Measurements from ENCODE around the gene ZDHHC3. TPM values are rescaled to one million over a fixed set of nuclear protein-coding genes. Genes with fewer than 3 reads are reported as not detected.

The ZDHHC3 gene
- polyA plus RNA-seq, 1 donor = 77.2 TPM

DNA sequence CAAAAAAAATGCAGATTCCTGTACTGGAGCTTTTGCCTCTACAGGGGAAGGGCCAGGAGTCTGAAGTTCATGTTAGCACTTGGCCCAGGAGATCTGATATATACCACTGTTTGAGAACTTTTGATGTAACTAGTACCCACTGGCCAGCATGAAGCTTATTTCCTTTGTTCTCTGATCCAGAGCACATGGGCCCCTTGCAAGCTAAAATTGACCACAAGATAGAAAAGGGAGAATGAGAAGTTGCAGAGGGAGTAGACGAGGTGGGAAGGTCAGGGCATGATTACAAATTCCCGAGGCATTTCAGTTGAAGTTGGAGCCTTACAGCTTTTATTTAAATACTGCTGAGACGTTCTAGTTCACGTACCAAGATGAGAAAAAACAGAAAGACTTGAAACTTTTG, 73.3 kb downstream of the ZDHHC3 start:
- no peaks in the 10 kb centered on the region for H3K36me3 ChIP-seq (ENCODE audit: control insufficient read depth, insufficient read depth, low read length)
- no peak overlapping the region for H3K27ac ChIP-seq (ENCODE audit: low read length)
- H3K4me1 ChIP-seq (ENCODE audit: control insufficient read depth, insufficient read depth, low read length) = no peaks in the 10 kb centered on the region
- no peak overlapping the region for H3K4me3 ChIP-seq (ENCODE audit: low read length)
- no CpG with 5 or more reads among the region's 4 CpGs for WGBS (ENCODE audit: insufficient coverage, low lambda C conversion rate)
- H3K27me3 ChIP-seq (ENCODE audit: control insufficient read depth, insufficient read depth, low read length) = peaks cover 12% of the 10 kb centered on the region
- no peak for DNase-seq
- no peaks in the 10 kb centered on the region for H3K9me3 ChIP-seq (ENCODE audit: control insufficient read depth, low read depth, low read length)

DNA sequence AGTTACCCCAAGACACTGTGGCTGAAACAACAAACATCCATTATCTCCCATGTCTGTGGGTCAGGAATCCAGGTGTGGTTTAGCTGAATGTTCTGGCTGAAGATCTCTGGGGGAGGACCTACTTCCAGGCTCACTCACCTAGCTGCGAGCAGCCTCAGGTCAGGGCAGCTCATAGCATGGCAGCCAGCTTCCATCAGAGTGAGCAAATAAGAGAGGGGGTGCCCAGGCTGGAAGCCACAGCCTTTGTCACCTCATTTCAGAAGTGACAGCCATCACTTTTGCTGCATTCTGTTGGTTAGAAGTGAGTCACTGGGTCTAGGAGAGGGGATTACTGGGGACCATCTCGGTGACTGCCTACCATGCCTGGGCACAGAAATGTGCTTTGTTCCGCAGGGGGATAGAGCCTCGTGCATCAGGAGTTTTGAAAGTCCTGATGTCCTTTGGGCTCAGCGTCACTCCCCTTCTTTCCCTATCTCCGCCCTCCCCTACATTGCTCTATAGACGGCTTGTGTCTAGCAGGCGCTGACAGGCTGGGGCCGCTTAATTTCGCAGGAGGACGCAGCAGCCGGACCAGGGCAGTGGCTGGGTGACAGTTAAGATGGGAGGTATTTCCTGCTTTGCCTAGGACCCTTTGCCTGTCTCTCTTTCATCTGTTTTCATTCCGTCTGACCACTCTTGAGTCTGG, 76.1 kb downstream of the ZDHHC3 start:
- Histone ChIP-seq H3K27me3 (ENCODE audit: control insufficient read depth, insufficient read depth, low read length) (peaks cover 12% of the 10 kb centered on the region), H3K36me3 (ENCODE audit: control insufficient read depth, insufficient read depth, low read length) (no peaks in the 10 kb centered on the region), H3K4me1 (ENCODE audit: control insufficient read depth, insufficient read depth, low read length) (no peaks in the 10 kb centered on the region), H3K27ac (ENCODE audit: low read length) (no peak overlapping the region), H3K9me3 (ENCODE audit: control insufficient read depth, low read depth, low read length) (no peaks in the 10 kb centered on the region), H3K4me3 (ENCODE audit: low read length) (no peak overlapping the region)
- DNase-seq = no peak
- no CpG with 5 or more reads among the region's 13 CpGs for WGBS (ENCODE audit: insufficient coverage, low lambda C conversion rate)

DNA sequence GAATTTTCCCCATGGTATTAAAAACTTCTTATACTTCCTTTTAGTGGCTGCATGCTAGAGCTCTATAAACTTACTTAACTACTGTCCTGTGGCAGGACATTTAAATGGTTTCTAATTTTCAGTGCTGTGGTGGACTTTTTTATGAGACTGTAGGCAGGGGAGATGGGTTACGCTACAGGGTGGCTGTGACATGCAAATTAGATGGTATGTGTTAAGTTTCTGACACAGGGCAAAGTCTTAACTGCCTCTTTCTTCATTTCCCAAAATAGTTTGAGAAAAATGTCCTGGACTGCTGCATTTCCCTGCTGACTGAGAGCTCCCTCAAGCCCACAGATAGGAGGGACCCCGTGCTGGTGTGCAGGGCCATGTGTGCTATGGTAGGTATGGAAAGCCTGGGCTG, 79.5 kb downstream of the ZDHHC3 start:
- no CpG with 5 or more reads among the region's 2 CpGs for WGBS (ENCODE audit: insufficient coverage, low lambda C conversion rate)

DNA sequence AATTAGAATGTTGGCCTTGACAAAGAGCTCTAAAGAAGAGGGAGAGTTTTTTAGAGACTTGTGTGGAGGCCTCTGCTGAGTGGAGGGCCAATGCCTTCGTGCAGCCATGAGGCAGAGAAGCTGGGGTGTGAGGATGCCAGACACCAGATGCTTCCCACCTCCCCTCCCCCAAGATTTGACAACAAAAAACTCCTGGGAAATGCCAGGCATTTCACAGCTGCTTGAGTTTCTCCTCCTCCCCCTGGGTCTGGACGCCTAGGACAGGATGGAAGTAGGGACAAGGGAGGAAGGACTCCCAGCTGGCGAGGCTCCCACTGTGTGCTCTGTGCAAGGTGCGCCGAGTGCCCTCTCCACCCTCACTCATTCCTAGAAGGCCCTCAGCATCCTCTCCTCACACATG, 81.5 kb downstream of the ZDHHC3 start:
- no peak for DNase-seq
- no peaks in the 10 kb centered on the region for H3K4me1 ChIP-seq (ENCODE audit: control insufficient read depth, insufficient read depth, low read length)
- no peaks in the 10 kb centered on the region for H3K36me3 ChIP-seq (ENCODE audit: control insufficient read depth, insufficient read depth, low read length)
- H3K9me3 ChIP-seq (ENCODE audit: control insufficient read depth, low read depth, low read length) = no peaks in the 10 kb centered on the region
- H3K4me3 ChIP-seq (ENCODE audit: low read length) = no peak overlapping the region
- no peak overlapping the region for H3K27ac ChIP-seq (ENCODE audit: low read length)
- H3K27me3 ChIP-seq (ENCODE audit: control insufficient read depth, insufficient read depth, low read length) = peaks cover 5% of the 10 kb centered on the region
- no CpG with 5 or more reads among the region's 5 CpGs for WGBS (ENCODE audit: insufficient coverage, low lambda C conversion rate)

More for the DNA sequence above, 79.5 kb downstream of the ZDHHC3 start:
- Histone ChIP-seq H3K4me1 (ENCODE audit: control insufficient read depth, insufficient read depth, low read length) (no peaks in the 10 kb centered on the region), H3K36me3 (ENCODE audit: control insufficient read depth, insufficient read depth, low read length) (no peaks in the 10 kb centered on the region), H3K9me3 (ENCODE audit: control insufficient read depth, low read depth, low read length) (no peaks in the 10 kb centered on the region), H3K4me3 (ENCODE audit: low read length) (no peak overlapping the region), H3K27me3 (ENCODE audit: control insufficient read depth, insufficient read depth, low read length) (peaks cover 12% of the 10 kb centered on the region), H3K27ac (ENCODE audit: low read length) (no peak overlapping the region)
- no peak for DNase-seq

DNA sequence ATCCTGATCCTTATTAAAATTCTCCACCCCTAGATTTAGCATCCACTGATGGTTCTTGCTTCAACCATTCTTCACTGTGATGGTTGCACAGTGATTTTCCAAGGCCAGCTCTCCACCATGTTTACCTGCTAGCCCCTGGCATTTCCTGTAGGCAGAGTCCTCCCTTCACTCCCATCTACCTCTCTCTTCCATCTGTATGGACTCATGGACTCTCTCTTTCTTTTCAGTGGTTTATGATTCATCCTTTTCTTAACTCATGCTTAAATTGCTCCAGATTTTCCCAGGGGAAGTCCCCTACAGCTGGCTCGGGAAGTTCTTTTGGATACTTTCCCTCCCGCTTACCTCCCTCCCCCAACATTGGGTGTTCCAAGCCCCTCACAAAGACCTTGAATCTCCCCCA, 82.9 kb downstream of the ZDHHC3 start:
- no peak for DNase-seq
- no peak overlapping the region for H3K4me3 ChIP-seq (ENCODE audit: low read length)
- H3K36me3 ChIP-seq (ENCODE audit: control insufficient read depth, insufficient read depth, low read length) = no peaks in the 10 kb centered on the region
- no peaks in the 10 kb centered on the region for H3K9me3 ChIP-seq (ENCODE audit: control insufficient read depth, low read depth, low read length)
- WGBS (ENCODE audit: insufficient coverage, low lambda C conversion rate) = no CpG with 5 or more reads among the region's 2 CpGs
- no peaks in the 10 kb centered on the region for H3K4me1 ChIP-seq (ENCODE audit: control insufficient read depth, insufficient read depth, low read length)
- no peaks in the 10 kb centered on the region for H3K27me3 ChIP-seq (ENCODE audit: control insufficient read depth, insufficient read depth, low read length)
- no peak overlapping the region for H3K27ac ChIP-seq (ENCODE audit: low read length)

DNA sequence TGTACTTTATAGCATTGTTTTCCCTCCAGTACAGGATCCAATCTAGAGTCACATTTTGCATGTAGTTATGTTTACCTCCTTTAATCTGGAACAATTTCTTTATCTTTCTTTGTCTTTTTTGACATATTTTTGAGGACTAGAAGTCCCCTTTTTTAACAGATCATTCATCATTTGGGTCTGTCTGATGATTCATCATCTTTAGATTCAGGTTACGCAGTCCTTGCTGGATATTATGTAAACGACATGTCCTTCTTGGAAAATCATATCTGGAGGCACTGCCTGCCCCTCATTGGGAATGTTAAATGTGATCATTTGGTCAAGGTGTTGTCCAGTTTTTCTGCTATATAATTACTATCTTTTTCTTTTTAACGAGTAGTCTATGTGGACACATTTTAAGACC, 83.3 kb downstream of the ZDHHC3 start:
- no peak for DNase-seq
- H3K27me3 ChIP-seq (ENCODE audit: control insufficient read depth, insufficient read depth, low read length) = no peaks in the 10 kb centered on the region
- H3K4me3 ChIP-seq (ENCODE audit: low read length) = no peak overlapping the region
- no peaks in the 10 kb centered on the region for H3K36me3 ChIP-seq (ENCODE audit: control insufficient read depth, insufficient read depth, low read length)
- WGBS (ENCODE audit: insufficient coverage, low lambda C conversion rate) = 100% methylated on average over 1 of the region's 3 CpGs
- no peaks in the 10 kb centered on the region for H3K4me1 ChIP-seq (ENCODE audit: control insufficient read depth, insufficient read depth, low read length)
- no peaks in the 10 kb centered on the region for H3K9me3 ChIP-seq (ENCODE audit: control insufficient read depth, low read depth, low read length)
- no peak overlapping the region for H3K27ac ChIP-seq (ENCODE audit: low read length)

DNA sequence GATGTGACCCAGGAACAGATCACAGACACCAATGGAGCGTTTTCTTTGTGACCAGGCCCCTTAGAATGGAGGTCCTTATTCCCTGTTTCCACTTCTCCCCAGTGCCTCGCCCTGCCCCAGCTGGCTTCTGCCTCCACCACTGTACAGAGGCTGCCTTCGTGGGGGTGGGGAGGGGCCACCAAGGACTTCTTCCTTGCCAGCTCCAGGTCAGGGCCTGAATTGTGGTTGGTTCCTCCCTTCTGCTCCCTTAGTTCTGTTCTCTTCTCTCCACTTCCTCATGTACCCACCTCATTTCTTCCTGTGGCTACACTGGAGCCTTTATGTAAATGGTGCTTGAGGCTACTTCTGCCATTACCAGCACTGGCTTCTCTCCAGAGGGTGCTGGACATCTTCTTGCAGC, 85.1 kb downstream of the ZDHHC3 start:
- Histone ChIP-seq H3K9me3 (ENCODE audit: control insufficient read depth, low read depth, low read length) (no peaks in the 10 kb centered on the region), H3K4me1 (ENCODE audit: control insufficient read depth, insufficient read depth, low read length) (no peaks in the 10 kb centered on the region), H3K27me3 (ENCODE audit: control insufficient read depth, insufficient read depth, low read length) (no peaks in the 10 kb centered on the region), H3K4me3 (ENCODE audit: low read length) (no peak overlapping the region), H3K36me3 (ENCODE audit: control insufficient read depth, insufficient read depth, low read length) (no peaks in the 10 kb centered on the region), H3K27ac (ENCODE audit: low read length) (no peak overlapping the region)
- no peak for DNase-seq
- no CpG with 5 or more reads among the region's 3 CpGs for WGBS (ENCODE audit: insufficient coverage, low lambda C conversion rate)

DNA sequence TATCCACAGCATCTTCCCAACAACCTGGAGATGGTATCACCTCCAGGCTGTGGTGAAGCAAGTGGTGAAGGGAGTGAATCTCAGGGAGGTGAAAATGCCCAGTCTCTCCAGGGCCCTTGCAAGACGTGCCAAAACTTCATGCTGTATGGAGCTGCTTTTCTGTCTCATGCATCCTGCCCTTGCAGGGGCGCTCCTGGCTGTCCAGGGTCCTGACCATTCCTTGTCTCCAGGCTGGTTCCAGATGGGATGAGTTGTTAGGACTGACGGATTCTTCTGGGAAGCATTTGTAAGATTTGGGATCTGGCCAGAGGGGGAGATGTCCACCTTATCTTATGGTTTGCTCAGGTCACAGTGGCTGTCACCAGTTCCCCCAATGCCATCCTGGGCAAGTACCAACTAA, 85.7 kb downstream of the ZDHHC3 start:
- H3K4me1 ChIP-seq (ENCODE audit: control insufficient read depth, insufficient read depth, low read length) = no peaks in the 10 kb centered on the region
- WGBS (ENCODE audit: insufficient coverage, low lambda C conversion rate) = 80% methylated on average over 1 of the region's 3 CpGs
- H3K27me3 ChIP-seq (ENCODE audit: control insufficient read depth, insufficient read depth, low read length) = peaks cover 3% of the 10 kb centered on the region
- no peak overlapping the region for H3K27ac ChIP-seq (ENCODE audit: low read length)
- H3K9me3 ChIP-seq (ENCODE audit: control insufficient read depth, low read depth, low read length) = no peaks in the 10 kb centered on the region
- no peaks in the 10 kb centered on the region for H3K36me3 ChIP-seq (ENCODE audit: control insufficient read depth, insufficient read depth, low read length)
- DNase-seq = no peak
- no peak overlapping the region for H3K4me3 ChIP-seq (ENCODE audit: low read length)

DNA sequence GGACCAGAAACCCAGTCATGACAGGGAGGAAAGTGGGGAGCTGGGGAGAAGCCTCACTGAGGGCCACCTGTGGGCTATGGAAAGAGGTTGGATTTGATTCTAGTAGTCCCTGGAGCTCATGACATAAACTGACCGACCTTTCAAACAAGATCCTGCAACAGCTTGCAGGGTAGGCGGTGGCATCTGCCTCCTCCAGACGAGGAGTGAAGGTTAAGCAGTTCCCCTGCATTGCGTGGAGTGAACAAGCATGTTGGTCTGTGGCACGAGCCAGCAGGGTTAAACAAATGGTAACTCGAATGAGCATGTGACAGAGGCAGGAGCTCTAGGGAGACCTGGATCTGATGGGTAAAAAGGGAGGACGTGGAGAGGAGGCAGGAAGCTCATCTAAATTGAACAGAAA, 88.9 kb downstream of the ZDHHC3 start:
- no peaks in the 10 kb centered on the region for H3K9me3 ChIP-seq (ENCODE audit: control insufficient read depth, low read depth, low read length)
- H3K36me3 ChIP-seq (ENCODE audit: control insufficient read depth, insufficient read depth, low read length) = no peaks in the 10 kb centered on the region
- peaks cover 6% of the 10 kb centered on the region for H3K27me3 ChIP-seq (ENCODE audit: control insufficient read depth, insufficient read depth, low read length)
- H3K27ac ChIP-seq (ENCODE audit: low read length) = no peak overlapping the region
- no peak for DNase-seq
- no peak overlapping the region for H3K4me3 ChIP-seq (ENCODE audit: low read length)
- H3K4me1 ChIP-seq (ENCODE audit: control insufficient read depth, insufficient read depth, low read length) = no peaks in the 10 kb centered on the region
- WGBS (ENCODE audit: insufficient coverage, low lambda C conversion rate) = 33% methylated on average over 1 of the region's 7 CpGs

DNA sequence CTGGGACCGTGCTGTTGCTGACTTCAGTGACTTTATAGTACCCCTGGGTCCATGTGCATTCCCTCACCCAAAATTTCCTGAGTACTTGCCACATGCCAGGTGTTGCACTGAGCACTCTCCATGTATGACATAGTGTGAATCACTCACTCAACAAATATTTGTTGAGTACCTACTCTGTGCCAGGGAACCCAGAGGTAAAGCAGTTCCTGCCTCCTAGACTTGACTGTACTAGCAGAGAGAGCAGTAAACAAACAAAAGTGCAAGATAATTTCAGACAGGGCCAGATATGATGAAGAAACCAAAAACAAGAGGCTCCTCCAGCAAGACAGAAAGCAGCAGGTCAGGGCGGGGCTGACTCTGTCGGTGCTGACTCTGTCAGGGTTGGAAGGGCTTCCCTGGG, 89.4 kb downstream of the ZDHHC3 start:
- no peak overlapping the region for H3K27ac ChIP-seq (ENCODE audit: low read length)
- no peak overlapping the region for H3K4me3 ChIP-seq (ENCODE audit: low read length)
- H3K4me1 ChIP-seq (ENCODE audit: control insufficient read depth, insufficient read depth, low read length) = no peaks in the 10 kb centered on the region
- H3K9me3 ChIP-seq (ENCODE audit: control insufficient read depth, low read depth, low read length) = no peaks in the 10 kb centered on the region
- no peak for DNase-seq
- WGBS (ENCODE audit: insufficient coverage, low lambda C conversion rate) = no CpG with 5 or more reads among the region's 3 CpGs
- peaks cover 6% of the 10 kb centered on the region for H3K27me3 ChIP-seq (ENCODE audit: control insufficient read depth, insufficient read depth, low read length)
- H3K36me3 ChIP-seq (ENCODE audit: control insufficient read depth, insufficient read depth, low read length) = no peaks in the 10 kb centered on the region

DNA sequence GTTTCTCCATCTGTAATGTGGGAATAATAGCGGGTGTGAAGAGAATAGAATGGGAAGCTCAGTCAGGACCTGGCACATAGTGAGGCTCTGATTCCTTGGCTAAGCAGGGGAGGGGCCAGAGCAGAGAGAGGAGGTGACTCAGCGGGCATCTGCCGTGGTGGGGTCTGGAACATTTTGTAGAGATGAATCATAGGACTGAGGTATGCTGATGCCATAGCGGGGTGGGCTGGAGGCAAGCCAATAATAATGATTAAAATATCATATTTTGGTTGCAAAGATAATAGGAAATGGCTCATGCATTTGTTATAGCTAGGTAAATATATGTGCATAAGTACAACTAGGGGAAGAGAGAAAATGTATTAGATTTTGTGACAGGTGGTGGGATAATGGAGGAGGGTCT, 90.4 kb downstream of the ZDHHC3 start:
- no peak overlapping the region for H3K4me3 ChIP-seq (ENCODE audit: low read length)
- H3K9me3 ChIP-seq (ENCODE audit: control insufficient read depth, low read depth, low read length) = no peaks in the 10 kb centered on the region
- H3K27me3 ChIP-seq (ENCODE audit: control insufficient read depth, insufficient read depth, low read length) = peaks cover 6% of the 10 kb centered on the region
- WGBS (ENCODE audit: insufficient coverage, low lambda C conversion rate) = 74% methylated on average over 3 of the region's 4 CpGs
- DNase-seq = no peak
- H3K4me1 ChIP-seq (ENCODE audit: control insufficient read depth, insufficient read depth, low read length) = no peaks in the 10 kb centered on the region
- no peaks in the 10 kb centered on the region for H3K36me3 ChIP-seq (ENCODE audit: control insufficient read depth, insufficient read depth, low read length)
- H3K27ac ChIP-seq (ENCODE audit: low read length) = no peak overlapping the region

All from large intestine (tissue), 3 donors.